Raji (cell line): ENCODE data around the gene SLA2.

ENCODE experiments used
- POLR2A ChIP-seq: IDR thresholded peaks from 2 replicates; pipeline ENCODE4 v1.6.1; 2011; ENCODE audit warnings: low read depth, low read length, control low read depth; ENCODE audit not compliant: insufficient read depth

SLA2 gene, protein sequence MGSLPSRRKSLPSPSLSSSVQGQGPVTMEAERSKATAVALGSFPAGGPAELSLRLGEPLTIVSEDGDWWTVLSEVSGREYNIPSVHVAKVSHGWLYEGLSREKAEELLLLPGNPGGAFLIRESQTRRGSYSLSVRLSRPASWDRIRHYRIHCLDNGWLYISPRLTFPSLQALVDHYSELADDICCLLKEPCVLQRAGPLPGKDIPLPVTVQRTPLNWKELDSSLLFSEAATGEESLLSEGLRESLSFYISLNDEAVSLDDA

DNA sequence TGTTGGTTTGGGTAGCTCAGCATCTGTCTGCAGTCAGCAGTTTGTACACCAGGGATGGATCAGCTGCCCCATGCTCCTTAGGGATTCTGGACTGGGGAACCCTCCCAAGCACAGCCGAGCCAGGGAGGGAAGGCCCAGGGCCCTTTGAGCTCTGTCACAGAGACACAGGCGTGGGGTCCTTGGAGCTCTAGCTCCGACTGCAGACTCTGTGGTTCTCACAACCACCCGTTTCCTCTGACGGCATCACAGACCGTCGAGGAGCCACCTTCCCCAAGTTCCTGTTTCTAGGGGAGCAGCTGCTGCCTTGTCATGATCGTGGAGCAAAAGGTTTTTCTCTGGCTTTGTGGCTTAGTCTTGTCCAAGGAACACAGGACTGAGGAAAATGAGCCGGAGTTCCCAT, at the start of gene SLA2:
Gene SLA2, minus strand, starts transcription at position 199 of the 400 bp plus-strand sequence. CDS start 4,861 bp downstream, outside the sequence.
- TF ChIP-seq POLR2A = no peak

GRCh38 chr20:36688630-36689029, 42.6 kb upstream of the SLA2 start:
- TF ChIP-seq POLR2A = no peak

DNA sequence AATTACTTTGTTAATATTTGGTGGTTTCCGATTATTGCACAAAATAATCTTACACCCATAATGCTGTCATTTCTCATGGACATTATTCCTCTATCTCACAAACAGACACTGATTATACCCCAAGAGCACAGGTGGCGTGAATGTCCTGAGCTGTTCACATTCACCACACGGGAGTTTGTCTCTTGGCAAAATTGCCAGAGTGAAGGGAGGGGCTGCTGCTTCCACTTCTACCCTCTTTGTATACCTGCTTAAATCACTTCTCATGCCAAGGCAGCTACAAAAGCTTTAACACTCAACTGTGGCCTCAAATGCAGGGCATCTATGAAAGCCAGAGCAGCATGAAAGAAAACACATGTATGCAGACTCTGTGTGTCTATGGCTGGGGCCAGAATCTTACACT, 41.9 kb upstream of the SLA2 start:
- no peak for TF ChIP-seq POLR2A

- no peak for TF ChIP-seq POLR2A
Observed at GRCh38 chr20:36686944-36687343, 40.9 kb upstream of the SLA2 start.

DNA sequence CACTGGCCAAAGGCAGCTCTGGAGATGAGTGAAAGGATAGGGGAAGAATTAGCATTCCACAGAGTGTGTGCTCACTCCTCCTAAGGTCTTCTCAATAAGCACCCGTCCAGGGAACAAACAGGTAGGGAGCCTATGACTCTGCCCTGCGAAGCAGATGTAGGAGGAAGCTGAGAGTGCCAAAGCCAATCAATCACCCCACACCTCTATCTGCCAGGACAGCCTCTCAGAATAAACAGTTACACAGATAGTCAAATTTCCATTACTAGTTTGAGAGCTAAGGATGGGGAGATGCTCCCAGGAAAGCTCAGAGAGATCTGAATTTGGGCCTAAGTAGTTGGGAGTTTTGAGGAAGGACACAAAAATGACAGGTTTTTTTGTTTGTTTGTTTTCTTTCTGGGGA, 40.5 kb upstream of the SLA2 start:
- no peak for TF ChIP-seq POLR2A

GRCh38 chr20:36684747-36685146, 38.8 kb upstream of the SLA2 start:
- no peak for TF ChIP-seq POLR2A

DNA sequence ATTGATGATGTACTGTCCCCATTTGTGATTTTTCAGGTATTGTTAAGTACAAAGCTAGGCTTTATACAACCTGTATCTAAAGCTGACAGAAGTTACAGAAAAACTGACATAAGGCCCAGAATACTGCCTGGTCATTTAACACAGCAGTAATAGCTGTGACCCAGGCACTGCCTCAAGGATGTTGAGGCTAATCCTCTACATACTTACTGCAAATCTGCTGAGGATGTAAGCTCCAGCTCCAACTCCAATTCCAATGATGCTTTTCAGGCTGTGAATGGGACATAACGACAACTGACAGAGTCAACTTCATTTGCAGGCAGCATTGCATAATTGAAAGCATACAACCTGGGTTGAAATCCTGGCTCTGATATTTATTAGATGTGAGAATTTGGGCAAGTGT, 36.3 kb upstream of the SLA2 start:
- TF ChIP-seq POLR2A = no peak

GRCh38 chr20:36677422-36677771, 31.4 kb upstream of the SLA2 start:
- TF ChIP-seq POLR2A = no peak

DNA sequence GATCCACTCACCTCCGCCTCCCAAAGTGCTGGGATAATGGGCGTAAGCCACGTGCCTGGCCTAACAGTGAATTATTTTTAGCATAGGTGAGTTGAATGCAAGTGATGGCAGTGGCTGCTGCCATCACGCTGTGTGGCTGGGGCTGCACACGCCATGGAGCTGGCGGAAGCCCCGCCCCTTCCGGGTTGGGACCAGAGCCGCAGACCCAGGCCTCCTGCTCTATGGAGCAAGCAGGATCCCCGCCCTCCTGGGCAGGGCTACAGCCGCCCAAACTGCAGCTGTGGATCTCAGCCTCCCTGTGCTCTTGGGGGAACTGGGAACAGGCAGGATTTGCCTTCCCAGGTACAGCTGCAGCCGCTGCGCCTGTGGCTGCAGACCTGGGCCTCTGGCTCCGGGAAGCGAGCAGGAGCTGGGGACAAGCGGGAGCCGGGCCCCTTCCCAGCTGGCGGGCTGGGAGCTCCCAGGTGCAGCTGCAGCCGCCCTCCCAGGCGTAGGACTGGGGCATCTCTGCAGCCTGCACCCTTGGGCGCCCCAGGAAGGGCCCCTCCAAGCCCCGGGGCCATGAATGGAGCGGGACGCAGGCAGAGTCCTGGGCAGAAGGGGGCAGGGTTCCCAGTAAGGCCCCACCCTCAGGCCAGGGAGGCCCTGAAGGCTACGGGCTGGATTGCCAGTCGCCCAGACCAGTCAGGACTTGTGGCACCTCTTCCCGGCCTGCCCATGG, 30.9 kb upstream of the SLA2 start:
- no peak for TF ChIP-seq POLR2A

DNA sequence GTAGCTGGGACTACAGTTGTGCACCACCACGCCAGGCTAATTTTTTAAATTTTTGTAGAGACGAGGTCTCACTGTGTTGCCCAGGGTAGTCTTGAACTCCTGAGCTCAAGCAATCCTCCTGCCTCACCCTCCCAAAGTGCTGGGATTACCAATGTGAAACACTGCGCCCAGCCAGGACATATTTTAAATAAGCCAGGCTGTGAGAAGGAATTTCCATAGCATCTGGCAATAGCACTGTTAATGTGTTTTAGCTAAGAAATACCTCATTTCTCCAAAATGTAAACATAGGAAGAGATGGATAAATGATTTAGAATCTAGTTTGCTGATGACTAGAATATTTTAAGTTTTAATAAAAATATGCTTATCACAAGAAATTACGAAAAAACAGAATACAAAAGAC, 27.0 kb upstream of the SLA2 start:
- no peak for TF ChIP-seq POLR2A

DNA sequence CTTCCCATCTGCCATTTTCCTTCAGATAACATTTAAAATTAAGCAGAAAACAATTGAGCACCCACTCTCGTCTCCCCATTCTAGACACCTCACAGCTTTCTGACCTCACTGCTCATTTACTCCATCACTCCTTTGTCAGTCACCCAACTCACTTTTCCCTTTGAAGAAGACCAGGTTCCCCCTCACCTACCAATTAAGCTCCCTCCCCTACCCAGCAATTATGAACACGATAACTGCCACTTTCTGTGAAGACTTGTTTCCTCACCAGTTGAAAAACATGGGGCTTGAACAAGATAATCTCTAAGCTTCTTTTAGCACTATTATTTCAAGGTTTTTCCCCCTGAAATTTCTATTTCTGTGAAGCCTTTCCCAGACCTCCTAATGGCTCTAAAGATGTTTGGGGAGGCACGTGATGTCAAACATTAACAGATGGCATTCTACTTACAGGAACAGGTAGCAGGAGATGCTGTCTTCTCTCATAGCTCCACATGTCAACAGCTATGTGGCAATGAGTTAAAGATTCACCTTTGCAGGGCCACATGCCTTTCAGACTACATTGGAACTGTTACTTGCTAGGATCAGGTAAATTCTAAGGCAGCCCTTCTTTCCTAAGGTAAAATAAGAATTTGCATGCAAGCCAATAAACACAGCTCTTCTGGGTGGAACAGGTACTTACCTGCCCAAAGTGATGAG, 24.8 kb upstream of the SLA2 start:
- no peak for TF ChIP-seq POLR2A

DNA sequence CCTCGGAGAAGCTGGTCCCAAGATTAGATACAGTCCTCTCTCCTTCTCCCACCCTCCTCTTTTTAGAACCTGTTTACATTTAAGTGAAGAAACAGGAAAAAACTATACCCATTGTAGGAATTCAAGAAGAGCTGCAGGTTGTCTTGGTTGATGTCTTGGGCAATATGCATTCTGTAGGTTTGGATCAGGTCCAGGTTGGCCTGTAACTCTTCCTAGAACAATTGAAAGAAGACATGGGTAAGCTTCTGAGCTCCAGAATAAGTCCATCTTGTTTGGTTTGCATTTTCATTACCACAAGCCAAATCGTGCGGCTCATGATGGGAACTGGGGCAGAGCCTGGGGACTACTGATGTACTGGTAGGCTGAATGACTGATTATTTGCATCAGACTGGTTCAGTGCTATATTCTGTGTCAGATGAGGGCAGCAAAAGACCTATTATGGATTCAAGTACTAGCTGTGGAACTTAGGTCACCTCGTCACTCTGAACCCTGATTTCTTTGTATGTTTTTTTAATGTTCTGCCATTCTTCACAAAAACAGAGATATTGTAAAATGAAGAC, 20.3 kb upstream of the SLA2 start:
- no peak for TF ChIP-seq POLR2A

- no peak for TF ChIP-seq POLR2A
Observed at GRCh38 chr20:36663031-36663430, 17.0 kb upstream of the SLA2 start.

DNA sequence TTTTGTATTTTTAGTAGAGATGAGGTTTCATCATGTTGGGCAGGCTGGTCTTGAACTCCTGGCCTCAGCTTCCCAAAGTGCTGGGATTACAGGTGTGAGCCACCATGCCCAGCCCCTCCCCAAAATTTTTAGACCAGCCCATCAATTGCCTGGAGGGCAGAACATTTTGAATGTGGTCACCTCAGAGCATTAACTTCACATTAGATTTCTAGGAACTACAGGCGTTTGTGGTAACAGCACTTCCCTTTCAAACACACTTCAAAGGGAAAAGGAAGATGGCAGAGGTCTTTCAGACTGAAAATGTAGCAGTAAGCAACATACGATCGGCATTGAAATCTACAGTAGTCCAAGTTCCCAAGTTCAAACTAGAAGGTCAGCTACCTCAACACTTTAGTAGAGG, 12.3 kb upstream of the SLA2 start:
- no peak for TF ChIP-seq POLR2A

GRCh38 chr20:36656733-36657132, 10.7 kb upstream of the SLA2 start:
- no peak for TF ChIP-seq POLR2A

DNA sequence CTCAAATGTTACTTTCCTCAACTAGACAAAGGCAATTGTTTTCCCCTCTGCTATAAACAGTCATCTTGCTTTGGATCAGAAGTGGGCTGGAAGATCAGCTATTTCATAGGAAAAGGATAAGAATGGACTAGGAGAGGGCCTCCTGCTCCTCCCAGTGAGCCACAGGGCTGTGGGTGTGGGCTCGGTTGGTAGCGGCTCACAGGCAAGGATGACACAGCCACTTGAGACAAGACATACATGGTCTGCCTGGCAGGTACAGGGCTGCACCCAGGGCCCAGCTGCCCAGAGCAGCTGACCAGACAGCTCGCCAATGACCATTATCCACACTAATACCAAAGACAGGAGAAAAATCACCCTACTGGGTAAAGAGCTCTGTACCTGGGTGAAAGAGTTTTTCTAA, 9.0 kb upstream of the SLA2 start:
- no peak for TF ChIP-seq POLR2A
